ENCODE data around the gene POLR3G.

DNA sequence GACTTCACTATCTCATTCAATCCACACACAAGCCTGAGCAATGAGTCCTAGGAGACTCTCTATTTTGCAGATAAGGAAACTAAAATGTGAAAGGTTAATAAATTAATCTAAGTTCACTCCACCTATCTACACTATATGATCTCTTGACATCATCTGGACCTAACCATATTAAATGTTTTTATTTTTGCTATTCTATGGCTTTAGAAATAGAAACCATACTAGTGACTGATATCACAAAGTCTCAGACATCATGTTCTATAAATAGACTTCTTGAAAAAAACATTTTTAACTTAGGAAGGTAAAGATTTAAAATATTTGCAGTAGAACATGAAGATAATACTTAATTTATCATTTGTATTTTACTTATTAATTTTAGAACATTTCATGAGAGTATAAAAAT, 74.6 kb downstream of the POLR3G start:
- TF ChIP-seq, protein P1, sequence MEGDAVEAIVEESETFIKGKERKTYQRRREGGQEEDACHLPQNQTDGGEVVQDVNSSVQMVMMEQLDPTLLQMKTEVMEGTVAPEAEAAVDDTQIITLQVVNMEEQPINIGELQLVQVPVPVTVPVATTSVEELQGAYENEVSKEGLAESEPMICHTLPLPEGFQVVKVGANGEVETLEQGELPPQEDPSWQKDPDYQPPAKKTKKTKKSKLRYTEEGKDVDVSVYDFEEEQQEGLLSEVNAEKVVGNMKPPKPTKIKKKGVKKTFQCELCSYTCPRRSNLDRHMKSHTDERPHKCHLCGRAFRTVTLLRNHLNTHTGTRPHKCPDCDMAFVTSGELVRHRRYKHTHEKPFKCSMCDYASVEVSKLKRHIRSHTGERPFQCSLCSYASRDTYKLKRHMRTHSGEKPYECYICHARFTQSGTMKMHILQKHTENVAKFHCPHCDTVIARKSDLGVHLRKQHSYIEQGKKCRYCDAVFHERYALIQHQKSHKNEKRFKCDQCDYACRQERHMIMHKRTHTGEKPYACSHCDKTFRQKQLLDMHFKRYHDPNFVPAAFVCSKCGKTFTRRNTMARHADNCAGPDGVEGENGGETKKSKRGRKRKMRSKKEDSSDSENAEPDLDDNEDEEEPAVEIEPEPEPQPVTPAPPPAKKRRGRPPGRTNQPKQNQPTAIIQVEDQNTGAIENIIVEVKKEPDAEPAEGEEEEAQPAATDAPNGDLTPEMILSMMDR (conservative IDR thresholded peaks at IDR 0.05), result no peak
- TF ChIP-seq EZH2 (IDR thresholded peaks at IDR 0.05; ENCODE audit: low read depth), result no peak

Measured in PC-9 (cell line).